GM18499 (cell line): ENCODE data around the gene TAMM41.
"Not testable (repeated sequence)": the region's sequence is repeated elsewhere in the genome, so short reads cannot be mapped to it uniquely, and the experiment has no call there.

ENCODE experiments used
- ATAC-seq: cut with Tn5 transposase; IDR thresholded peaks from one replicate; pipeline ENCODE4 v1.9.1; 2021; ENCODE audit warnings: moderate number of reproducible peaks; ENCODE audit not compliant: insufficient read depth, unreplicated experiment

Gene TAMM41, protein sequence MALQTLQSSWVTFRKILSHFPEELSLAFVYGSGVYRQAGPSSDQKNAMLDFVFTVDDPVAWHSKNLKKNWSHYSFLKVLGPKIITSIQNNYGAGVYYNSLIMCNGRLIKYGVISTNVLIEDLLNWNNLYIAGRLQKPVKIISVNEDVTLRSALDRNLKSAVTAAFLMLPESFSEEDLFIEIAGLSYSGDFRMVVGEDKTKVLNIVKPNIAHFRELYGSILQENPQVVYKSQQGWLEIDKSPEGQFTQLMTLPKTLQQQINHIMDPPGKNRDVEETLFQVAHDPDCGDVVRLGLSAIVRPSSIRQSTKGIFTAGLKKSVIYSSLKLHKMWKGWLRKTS

DNA sequence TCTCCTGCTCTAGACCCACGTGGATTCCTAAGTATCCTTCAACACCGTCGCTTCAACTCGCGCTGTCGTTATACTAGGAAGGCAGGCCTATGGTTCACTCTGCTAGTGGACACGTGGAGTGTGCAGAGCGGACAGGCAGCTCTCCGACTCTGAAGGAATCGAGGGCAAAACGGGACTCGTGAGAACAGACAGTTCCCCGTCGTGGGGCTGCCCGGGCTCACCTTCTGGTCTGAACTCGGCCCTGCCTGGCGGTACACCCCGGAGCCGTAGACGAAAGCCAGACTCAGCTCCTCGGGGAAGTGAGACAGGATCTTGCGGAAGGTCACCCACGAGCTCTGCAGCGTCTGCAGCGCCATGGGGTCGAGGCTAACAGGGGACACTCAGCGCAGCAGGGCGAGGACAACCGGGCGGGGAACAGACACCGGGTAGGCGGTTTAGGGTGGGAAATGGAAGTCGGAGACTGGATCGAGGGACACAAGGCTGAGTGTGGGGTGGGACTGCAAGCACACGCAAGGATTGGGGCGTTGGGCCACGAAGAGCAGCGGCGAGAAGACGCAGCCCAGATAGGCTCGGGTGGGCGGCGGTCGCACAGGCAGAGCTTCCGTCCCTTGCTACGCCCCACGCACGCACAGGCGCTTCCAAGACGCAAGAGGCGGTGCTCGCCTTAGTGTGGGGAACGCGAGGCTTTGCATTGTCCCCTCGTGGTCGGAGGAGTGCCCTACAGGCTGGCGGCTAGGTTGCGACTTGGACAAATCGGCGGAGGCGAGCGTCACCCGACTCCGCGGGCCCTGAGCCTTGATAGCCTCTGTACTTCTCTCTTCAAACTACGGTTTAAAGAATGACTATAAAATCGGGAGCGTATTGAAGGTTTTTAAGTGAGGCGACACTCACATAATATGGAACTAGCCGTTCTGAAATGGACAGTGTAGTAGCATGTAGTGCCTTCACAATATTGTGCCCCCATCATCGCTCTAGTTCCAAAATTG, at the start of gene TAMM41:
TAMM41 (minus strand) TSS at position 605 of the 986 bp plus-strand sequence; CDS start at position 356, 249 bp downstream.
- ATAC-seq, result peak; percentile 98

DNA sequence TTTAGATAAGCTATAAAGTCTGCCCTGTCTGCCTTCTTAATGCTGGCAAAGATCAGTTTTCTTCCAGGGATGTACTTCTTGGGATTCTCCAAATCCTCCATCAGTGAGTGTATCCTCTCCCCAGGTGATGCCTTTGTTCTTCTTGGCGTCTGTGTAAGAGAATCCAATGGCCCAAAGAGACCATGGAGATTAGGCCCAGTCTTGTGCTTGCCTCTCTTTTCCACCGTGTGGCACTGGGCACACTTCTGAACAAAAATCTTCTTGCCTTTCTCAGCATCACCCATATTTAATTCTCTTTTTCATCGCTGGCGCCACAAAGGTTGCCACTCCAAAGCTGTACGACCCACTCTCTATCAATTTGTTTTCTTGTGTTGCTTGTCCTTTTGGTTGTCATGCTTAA, 32.2 kb upstream of the TAMM41 start:
- ATAC-seq, result no peak

- not testable (repeated sequence) for ATAC-seq
These were observed 28.0 kb upstream of the TAMM41 start for GRCh38 chr3:11874707-11875106.

GRCh38 chr3:11863739-11864138, 17.1 kb upstream of the TAMM41 start:
- not testable (repeated sequence) for ATAC-seq

GRCh38 chr3:11862584-11862983, 15.9 kb upstream of the TAMM41 start:
- ATAC-seq, result not testable (repeated sequence)

GRCh38 chr3:11862145-11862544, 15.5 kb upstream of the TAMM41 start:
- ATAC-seq, result not testable (repeated sequence)

- not testable (repeated sequence) for ATAC-seq
These were observed 13.5 kb upstream of the TAMM41 start for GRCh38 chr3:11860213-11860612.

DNA sequence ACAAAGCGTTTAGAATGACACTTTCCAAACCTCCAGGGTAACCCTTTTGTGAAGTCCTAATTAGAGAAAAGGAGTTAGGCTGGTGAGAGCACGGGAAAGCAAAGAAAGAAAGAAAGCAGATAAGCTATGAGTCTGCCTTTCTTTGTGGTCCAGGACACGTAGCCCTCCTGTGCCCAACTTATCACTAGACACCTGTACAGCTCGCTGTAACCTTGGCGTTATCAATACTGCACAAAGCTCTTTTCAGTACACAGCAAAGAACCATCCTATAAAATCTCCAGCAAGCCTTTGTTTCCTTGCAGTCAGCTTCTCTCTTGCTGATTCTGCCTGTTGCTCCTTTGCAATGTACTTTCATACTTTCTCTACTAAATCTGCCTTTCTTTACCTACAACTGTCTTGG, 6.8 kb upstream of the TAMM41 start:
- no peak for ATAC-seq

GRCh38 chr3:11850003-11850402, 3.3 kb upstream of the TAMM41 start:
- ATAC-seq, result no peak

DNA sequence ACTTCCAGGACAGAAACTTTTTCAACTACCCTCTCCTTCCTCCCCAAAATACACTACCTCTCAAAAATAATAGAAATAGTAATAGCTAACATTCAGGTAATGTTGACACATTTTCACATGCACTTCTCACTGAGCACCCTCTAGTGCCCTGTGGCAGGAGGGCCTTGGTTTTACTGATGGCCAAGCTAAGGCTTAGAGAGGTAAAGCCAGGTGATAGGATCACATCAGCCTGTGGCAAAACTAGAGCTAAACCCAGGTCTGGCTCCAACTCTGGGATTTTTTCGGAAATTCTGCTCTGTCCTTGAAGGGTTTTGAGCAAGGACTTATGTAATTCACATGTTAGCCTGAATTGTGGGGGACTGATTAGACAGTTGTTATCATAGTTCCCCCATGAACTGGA, 922 bp upstream of the TAMM41 start:
- ATAC-seq, result no peak

GRCh38 chr3:11845651-11846050, 1.0 kb downstream of the TAMM41 start:
- ATAC-seq, result no peak

DNA sequence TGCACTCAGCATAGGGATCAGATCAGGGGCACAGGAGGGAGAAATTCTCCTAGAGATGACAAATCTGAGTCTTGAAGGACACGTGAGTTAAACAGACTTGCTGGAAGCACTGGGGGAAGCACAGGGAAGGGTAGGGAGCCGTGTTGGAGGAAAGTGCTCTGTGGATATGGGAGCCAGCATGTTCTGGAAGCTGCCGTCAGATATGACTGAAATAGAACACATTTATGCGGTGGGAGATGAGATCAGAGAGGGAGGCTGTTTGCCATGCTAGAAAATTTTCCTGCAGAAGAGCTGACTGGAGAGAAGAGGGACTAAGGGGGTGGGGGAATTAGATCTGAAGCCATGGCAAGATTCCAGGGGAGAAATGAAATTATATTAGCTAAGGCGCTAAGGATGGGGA, 1.8 kb downstream of the TAMM41 start:
- no peak for ATAC-seq

GRCh38 chr3:11835028-11835639, 11.6 kb downstream of the TAMM41 start:
- ATAC-seq, result no peak

DNA sequence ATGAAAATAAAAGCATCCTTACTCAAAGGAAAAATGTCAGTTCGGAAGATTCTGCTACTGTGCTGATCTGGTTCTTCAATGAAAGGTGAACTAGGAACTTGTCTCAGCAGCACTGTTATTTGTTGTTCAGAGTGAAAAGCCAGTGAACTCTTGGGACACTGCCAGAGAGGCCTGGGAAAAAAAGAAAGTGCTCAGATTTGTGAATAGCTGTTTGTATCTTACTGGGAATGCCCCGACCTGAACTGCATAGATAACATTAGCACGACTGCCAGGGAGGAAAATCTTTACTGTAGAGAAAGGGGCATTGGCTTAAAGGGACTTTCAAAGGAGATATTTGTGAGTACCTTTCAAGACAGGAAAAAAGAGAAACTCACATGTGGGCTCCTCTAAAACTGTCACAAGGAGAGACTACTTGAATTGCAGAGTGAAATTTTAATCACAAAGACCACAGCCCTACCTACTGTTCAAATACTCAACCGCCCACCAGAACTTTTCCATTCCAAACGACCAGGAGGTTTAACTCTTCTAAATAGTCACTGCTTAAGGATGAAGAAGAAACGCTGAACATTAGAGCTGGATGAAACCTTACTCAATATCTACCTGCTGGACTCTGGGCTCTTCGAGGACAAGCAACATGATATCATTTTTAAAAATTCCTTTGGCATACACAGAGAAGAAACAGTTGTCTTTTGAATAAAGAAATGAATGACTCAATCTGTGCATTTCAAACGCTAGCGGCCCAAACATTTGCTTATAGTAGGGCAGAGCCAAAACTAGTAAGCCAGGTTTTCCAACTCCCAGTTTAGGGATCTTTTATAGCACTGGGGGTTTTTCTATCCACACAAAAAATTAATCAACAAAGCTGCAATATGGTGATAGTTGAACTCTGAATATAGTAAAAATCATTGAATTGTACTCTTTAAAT, 13.4 kb downstream of the TAMM41 start:
- no peak for ATAC-seq

DNA sequence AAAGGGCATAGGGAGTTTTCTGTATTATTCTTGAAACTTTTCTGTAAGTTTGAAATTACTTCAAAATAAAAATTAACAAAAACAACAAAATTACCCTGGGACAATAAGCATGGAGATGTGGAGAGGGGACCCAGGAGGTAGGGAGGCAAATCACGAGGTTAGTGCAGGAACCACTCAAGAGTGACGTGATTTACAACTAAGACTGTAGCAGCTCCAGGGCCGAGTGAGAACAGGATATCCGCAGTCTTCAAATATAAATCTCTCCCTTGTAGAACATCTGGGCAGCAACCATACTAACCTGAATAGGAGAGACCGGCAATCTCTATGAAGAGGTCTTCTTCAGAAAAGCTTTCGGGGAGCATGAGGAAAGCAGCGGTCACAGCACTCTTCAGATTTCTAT, 17.3 kb downstream of the TAMM41 start:
- no peak for ATAC-seq

DNA sequence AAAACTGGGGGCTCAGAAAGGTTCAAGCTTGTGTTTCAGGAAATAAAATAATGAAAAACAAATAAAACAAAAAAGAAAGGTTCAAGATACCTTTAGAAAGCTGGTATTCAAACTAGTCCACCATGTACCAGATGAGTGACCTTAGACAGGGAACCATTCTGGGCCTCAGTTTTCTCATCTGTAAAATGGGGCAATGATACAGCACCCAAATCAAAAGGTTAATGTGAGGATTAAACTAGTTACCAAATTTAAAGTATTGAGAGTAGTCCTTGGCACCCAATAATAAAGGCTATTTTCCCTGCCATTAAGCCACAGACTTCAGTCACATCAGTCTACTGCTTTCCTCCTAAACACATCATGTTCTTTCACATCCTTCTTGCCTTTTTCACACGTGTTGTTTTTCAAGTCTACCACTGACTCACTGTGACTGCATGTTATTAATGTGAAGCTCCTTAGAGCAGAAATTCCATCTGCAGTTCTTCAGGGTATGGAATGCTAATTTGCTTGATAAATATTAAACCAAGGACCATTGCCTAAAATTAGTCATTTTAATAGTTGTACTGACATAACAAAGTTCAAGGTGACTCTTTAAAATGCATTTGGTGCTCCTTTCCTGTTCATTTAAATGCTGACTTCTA, 19.9 kb downstream of the TAMM41 start:
- ATAC-seq, result no peak

GRCh38 chr3:11825301-11825700, 21.4 kb downstream of the TAMM41 start:
- no peak for ATAC-seq

DNA sequence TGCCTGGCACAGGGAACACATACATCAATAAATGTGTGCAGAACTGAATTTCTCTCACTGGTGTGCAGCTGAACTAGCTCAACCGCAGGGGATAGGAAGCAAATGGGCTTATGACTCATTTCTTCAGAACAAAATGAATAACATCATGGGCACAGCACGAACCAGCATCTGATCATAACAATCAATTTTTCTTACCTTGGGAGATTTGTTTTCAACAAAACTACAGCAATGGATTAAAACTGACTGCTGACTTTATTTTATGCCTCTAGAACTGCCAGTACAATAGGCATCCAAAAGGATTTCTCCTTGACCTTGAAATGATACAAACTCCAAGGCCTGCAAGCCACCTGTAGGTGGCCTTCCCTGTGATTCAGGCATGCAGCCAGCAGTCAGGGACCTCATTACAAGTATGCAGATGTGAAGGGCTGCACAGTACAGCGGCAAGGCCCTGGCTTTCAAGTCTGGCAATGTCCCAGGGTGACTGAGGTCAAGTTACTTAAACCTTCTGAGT, 26.1 kb downstream of the TAMM41 start:
- ATAC-seq, result peak; percentile 73

- ATAC-seq, result no peak
These were observed 27.5 kb downstream of the TAMM41 start for GRCh38 chr3:11819146-11819689.
